22Rv1 (cell line): Measurements from ENCODE around the gene CXorf49.

Experiments used
- H3K27ac ChIP-seq: fragments of 450-650 bp; 2 replicates; pipeline ENCODE4 v1.5.1; 2017
- CTCF ChIP-seq: fragments of 450-650 bp; IDR thresholded peaks from 2 replicates; pipeline ENCODE4 v1.5.1; 2017; ENCODE audit warnings: mild to moderate bottlenecking
- ZFX ChIP-seq: fragments of 450-650 bp; IDR thresholded peaks from 2 replicates; pipeline ENCODE4 v1.6.1; 2017; ENCODE audit warnings: antibody characterized with exemption, borderline replicate concordance

Gene CXorf49

GRCh38 chrX:71667328-71668247, 50.5 kb downstream of the CXorf49 start, which contains the start of gene LOC101059915:
LOC101059915 (plus strand) TSS chrX:71667546.
- TF ChIP-seq CTCF (no peak), ZFX (no peak)
- no peak within 1 kb of the TSS for H3K27ac ChIP-seq

- no peak for TF ChIP-seq CTCF
- TF ChIP-seq ZFX, result no peak
- no peak overlapping the region for H3K27ac ChIP-seq
Observed at GRCh38 chrX:71666240-71667223, 51.6 kb downstream of the CXorf49 start.

GRCh38 chrX:71665747-71666146, 52.3 kb downstream of the CXorf49 start:
- TF ChIP-seq ZFX, result no peak
- no peak for TF ChIP-seq CTCF
- H3K27ac ChIP-seq, result no peak overlapping the region

GRCh38 chrX:71664889-71665491, 53.1 kb downstream of the CXorf49 start:
- TF ChIP-seq CTCF (no peak), ZFX (no peak)
- H3K27ac ChIP-seq, result no peak overlapping the region
